Measurements from ENCODE around the gene ZFAND3. TPM values are rescaled to one million over a fixed set of nuclear protein-coding genes. Genes with fewer than 3 reads are reported as not detected.

ZFAND3 gene
- total RNA-seq, 2 donors from 2014 or later = 61.1 to 83.6 TPM

DNA sequence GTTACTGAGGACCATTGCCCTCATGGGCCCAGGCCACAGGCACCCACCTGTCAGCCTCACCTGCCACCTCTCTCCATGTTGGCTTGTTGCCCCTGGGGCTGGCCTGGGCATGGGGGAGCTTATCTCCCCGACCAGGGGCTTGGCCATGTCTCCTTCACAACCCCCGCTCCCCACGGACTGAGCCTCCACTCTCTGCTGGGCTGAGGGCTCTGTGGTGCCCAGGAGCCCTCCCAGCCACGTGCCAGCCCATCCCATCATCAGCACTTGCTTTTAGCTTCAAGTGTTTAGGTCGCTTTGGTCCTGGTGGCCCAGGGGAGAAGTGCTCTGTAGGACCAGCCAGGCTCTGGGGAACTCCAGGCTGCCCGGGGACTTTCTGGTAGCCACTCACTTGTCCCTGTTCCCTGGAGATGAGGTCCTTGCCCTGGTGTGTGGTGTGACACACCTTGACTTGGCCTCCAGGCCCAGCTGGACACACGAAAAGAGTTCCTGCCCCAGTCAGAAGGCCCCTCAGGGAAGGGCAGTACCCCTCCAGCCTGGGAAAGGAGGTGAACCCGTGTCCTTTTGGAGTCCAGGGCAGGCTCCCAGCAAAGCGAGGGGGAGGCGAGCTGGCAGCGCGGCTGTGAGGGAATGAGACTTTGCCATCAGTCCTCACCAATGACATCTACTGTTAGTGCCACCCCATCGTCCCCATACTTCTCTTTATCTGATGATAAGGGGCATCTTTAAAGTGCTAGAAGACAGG is 352.6 kb downstream of the ZFAND3 start:
- no peak for DNase-seq
- intact Hi-C loops (cut with DNase I) = no loop called here
- ATAC-seq = no peak

DNA sequence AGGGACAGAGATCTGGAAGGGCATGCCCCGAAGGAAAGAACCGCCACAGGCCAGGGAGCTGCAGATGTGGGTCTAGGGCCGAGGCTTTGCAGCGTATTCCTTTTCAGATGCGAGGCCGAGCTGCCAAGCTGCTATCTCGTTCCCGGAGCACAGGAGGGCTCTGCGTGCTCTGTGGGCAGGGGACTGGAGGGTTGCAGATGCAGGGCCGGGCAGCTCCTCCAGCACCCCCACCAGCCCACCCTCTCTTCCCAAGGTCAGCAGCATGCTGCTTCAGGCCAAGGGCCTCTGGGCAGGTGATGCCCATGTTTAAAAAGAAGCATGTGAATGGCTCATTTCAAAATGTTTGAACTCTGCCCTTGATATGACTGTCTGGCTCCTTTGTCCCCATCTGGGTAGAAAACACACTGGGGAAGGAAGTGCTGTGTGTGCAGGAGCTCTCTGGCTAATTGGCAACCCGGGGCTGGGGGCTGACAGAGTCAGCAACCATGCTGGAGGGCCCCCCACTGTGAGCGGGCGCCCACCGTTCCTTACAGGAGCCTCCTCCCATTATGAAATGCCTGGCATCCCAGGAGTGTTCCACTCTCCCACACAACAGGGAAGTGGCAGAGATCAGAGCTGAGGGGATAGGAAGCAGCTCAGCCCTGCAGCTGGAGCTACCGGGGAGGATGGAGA is 353.3 kb downstream of the ZFAND3 start:
- intact Hi-C loops (cut with DNase I) = no loop called here
- no peak for ATAC-seq
- DNase-seq = no peak

DNA sequence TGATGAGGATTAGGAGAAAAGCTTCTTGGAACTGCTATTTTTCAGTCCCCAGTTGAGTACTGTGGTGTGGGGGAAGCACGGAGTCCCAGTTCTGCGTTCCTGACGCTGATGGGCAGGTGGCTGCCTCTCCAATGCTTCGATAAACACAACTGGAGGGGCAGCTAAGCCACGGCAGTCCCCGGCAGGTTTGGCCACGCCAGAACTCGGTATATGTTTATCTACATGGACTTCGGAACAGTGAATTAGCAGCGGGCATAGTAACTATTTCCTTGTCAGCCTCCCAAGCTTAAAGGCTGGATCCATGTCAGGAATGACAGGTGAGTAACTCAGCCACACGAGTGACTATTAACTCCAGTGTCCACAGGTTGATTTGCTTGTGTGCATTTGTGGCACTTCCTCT is 354.4 kb downstream of the ZFAND3 start:
- no peak for DNase-seq
- no peak for ATAC-seq
- intact Hi-C loops (cut with DNase I) = no loop called here

DNA sequence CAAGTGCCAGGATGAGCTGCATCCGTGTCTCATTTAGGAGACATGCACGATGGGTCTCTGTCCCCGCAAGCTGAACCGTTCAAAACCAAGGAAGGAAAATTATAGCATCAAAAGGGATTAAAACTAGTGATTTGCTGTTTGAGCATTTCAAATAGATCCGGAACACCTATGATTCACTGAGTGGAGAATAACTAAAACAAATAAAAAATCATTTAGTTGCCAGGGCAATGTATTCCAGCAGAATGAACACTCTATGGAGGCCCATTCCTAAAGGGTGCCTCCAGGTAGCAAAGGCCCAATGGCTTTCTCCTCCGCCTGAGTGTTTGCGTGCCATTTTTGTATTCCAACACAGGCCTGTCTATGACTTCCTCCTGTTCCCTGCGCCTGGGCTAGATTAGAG is 354.8 kb downstream of the ZFAND3 start:
- ATAC-seq (no peak), DNase-seq (no peak)
- intact Hi-C loops (cut with DNase I) = no loop called here

DNA sequence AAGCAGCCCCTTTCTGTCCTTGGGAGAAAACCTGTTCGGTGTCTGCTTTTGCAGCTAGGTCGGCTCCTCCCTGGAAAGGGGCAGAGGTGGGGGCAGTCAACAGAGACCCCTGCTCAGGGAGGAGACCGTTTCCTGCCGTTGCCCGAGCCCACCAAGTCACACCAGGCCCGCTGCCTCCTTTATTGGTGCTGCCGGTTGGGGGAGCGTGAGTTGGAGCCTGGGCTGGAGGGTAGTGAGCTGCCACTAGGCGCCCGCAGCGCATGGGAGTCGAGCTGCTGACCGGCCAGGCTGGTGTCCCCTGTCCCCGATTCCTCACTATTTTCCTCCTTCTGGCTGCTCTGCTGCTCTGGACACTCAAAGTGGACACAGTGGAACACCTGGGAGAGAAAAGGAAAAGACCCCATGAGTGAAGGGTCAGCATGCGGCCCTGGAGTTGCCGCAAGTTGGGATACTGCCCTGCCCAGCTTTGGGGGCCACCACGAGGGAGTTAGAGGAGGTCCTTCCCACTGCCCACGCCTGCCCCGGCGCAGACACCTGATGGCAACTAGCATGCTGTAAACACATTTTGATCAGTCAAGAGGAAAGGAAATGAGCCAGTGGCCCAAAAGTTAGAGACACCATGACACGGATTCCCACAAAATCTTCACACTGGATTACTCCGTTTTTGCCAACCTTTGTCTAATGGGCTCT is 355.4 kb downstream of the ZFAND3 start:
- no peak for ATAC-seq
- DNase-seq = no peak
- intact Hi-C loops (cut with DNase I) = no loop called here

DNA sequence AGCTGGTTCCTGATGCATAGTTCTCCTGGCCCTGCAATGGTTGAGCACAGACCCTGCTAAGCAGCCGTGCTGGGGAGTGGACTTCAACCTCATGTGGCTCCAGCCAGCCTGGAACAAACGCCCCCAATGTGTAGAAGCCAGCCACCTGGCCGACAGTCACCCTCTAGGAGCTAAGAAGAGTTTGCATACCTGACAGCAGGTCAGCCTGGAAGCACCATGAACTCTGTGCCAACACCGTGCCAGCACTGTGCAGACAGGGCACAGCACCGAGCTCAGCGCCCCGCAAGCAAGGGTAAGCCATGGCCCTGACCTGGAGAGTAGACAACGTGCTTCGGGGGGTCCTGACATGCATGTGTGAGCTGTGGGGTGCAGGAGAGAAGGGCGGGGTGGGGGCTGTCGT is 356.3 kb downstream of the ZFAND3 start:
- no peak for ATAC-seq

DNA sequence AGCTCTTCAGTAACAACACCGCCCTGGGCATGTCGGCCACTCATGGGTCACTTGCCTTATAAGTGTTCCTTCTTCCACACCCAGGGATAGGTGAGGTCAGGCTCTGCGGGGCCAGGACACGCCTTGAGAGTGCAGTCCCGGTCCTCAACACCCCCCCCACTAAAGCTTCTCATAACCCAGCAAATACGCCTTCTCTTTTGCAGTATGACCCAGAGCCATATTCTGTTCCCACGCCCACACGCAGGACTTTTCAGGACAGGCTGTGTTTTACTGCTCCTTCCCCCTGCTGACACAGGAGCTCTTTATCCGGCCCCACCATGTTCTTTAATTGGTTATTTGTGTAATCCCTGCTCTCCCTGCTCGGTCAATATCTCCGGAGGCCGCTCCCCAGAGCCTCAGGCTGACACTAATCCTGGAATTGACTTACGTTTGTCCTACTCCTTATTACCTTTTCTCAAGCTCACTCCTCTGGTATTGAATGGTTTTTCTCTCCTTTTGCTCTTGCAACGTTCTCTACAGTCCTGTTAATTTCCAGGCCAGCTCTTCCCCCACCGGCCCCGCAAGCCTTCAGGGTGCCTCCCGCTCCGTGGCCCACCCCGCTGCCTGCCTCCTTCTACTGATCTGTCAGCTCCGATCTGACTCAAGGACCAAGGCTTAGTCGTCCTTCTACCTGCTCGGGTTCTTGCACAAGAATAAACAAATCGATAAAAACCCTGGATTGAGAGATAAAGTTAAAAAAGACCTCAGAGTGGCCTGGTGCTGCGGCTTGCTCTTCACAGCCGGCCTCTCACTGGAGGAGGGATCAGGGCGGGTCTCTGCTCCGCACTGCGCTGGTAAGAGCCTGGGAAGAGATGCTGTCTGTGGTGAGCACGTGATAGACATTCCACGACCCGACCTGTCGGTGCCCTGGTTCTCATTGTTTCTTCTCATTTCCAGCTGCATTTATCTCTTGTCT is 357.5 kb downstream of the ZFAND3 start:
- peak; percentile 30 for DNase-seq
- peak; percentile 21 to 60 for ATAC-seq
- intact Hi-C loops (cut with DNase I) = no loop called here

More for the DNA sequence above, 356.3 kb downstream of the ZFAND3 start:
- peak; percentile 13 for DNase-seq
- intact Hi-C loops (cut with DNase I) = no loop called here

DNA sequence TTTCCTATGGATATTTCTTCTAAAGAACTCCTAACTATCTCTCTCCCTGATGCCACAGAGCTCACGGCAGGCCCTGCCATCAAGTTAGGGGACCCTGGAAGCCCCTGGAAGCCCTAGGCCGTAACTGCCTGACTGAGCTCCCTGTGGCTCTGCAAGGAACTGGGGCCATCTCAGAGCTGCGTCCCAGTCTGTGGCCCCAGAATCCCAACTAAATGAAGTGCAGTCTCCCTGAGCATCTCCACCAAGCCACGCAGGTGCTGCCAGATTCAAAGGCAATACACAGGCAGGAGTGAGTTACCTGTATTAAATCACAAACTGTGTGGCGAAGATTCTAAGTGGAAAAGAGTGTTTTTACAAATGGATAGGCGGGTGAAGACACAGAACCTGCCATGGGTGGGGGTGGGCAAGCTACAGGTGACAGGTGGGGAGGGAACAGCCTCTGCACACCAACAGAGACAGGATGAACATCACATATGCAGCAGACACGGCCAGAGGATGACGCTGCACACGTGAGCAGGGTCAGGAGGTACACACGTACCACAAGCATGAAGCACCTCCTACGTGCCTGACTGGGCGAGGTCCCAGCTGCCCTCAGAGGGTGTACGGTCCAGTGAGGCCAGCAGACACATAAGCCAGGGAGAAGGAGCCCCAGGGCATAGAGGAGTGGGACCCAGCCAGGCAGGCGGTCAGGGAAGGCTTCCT is 358.5 kb downstream of the ZFAND3 start:
- intact Hi-C loops (cut with DNase I) = no loop called here
- peak; percentile 5 for DNase-seq
- ATAC-seq = no peak

DNA sequence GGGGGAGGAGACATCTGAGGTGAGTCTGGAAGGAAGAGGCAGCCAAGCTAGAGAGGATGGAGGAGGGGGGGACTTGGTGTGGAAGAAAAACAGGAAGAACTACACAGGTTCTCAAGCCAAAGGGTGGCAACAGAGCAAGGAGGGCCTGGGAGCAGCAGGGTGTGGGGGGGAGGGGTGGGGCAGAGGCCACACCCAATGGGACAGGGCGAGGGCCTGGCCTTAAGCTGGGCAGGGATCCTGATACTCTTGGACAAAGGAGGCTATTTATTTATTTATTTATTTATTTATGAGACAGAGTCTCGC is 359.0 kb downstream of the ZFAND3 start:
- intact Hi-C loops (cut with DNase I) = no loop called here
- DNase-seq = peak; percentile 13
- no peak for ATAC-seq

DNA sequence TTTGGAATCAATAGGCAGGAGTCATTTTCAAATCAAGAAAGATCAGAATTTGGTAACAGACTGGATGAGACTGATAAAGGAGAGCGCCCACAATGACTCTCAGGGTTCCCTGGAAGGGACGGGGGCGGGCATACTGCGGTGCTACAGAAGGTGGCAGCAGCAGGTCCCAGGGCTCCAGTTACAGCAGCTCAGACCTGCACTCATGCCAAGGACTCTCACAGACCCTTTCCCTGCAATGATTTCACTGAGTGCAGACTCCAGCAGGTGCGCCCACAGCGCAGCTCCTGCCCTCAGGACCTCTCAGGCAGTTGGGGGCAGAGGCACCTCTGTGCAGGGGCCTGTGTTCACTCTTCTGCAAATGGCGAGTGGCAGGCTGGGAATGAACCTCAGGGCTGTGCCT is 359.8 kb downstream of the ZFAND3 start:
- intact Hi-C loops (cut with DNase I) = no loop called here
- no peak for ATAC-seq
- DNase-seq = no peak

DNA sequence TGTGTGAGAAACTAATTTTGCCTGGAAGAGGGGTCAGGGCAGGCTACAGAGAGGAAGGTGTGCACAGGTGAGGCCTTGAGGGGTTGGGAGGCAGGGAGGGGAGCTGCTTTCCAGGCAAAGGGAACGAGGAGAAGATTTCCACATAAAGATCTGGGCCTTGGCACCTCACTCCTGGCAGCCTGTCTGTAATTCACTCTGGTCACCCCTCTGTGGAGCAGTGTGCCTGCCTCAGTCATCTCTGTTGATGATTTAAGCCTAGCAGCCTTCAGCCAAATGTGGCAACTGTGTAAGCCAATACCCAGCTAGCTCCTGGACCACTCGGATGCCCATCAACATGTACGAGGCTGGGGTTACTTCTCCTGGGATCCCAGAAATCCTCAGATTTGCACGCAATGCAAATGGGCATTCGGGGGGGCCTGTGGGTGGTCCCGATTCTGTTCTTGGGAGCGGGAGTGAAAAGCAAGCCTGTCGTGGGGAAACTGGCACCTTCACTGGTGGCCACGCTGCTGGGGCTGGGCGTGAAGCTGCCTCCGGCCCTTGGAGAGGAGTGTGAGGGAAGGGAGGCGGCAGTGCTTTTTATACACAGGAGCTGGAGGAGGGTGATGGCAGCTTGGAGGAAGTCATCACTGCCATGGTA is 360.4 kb downstream of the ZFAND3 start:
- DNase-seq (no peak), ATAC-seq (no peak)
- intact Hi-C loops (cut with DNase I) = no loop called here

DNA sequence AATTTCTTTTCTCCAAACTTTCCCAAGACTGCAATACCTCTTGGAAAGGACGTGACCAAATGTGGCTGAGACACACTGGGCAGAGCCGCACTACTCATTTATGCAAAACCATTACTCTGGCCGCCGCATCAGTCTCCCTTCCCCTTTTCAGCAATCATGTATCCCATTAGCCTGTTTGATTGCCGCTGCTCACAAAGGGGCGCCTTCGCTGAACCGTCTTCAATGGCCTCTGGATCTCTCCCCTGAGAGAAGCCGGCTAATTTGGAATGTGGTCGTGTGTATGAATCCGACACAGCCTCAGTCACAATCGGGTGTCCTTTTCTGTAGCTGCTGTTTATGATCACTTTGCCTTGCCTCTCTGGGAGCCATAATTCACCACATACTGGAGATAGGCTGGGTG is 361.1 kb downstream of the ZFAND3 start:
- DNase-seq = no peak
- no peak for ATAC-seq
- intact Hi-C loops (cut with DNase I) = no loop called here

DNA sequence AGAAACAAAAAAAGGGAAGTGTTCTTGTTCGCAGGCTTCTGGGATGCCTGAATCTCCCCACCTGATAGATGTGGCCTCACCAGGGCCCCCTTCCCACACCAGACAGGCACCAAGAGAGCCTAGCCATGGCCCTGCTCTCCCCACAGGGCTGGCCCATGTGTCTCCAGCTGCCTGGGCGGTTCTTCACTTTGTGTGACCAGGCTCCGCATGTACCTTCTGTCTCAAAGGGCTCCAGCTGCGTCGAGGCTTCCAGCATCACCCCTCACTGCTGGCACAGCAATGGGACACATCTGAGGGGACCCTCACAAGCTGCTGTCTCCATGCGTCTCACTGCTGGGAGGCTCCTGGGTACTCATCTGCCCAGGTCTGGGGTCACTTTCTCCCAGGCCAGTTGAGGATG is 362.9 kb downstream of the ZFAND3 start:
- intact Hi-C loops (cut with DNase I) = no loop called here
- ATAC-seq (no peak), DNase-seq (no peak)

DNA sequence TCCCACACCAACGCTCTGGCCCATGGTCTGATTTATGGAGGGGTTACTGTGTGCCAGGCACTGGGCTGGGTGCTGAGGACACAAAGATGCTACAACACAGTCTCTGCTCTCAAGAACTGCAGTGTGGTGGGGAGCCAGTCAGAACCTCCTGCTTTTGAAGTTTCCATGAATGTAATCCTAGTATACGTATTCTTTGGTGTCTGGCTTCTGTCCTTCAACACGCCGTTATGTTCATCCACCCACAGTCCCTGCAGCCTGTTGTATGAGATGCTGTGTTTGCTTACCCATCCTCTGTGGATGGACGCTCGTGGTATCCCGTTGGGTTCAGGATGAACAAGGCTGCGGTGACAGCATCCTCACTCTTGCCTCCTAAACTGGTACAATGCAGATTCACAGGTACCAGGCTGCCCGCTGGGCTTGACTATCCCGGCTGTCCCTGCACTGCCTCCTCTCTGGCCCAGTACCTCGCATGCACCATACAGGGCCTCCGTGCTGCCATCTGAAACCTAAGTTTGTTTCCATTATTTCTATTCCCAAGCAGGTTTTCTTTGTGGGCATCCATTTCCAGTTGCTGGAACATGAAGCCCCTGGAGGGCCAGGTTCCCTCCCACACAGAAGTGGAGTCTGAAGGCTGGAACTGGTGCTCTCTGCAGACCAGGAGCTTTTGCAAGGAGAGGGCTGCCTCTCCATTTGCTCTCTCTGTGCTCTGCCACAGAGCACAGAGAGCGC is 364.5 kb downstream of the ZFAND3 start:
- intact Hi-C loops (cut with DNase I) = no loop called here
- no peak for DNase-seq
- ATAC-seq = no peak

DNA sequence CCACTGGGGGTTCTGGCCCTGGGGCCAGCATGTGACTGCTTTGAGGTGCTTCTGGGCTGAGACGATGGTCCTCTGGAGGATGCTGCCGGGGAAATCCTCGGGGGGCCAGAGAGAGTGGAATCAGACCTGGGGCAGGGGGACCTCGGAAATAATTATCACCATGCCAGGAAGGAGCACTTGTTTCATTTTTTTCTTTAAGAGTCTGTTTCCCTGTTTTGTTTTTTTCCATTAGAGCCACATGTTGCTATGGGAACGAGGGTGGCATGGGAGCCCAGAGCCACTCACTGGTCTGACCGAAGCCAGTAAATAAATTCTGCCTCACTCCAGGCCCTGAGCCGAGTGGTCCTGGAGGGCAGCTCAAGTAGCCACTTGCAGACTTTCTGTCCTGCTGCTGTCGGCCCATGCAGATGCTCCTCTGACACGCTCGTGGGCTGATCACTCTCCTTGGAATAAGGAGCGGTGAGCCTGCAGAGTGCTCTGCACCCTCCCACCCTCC is 365.1 kb downstream of the ZFAND3 start:
- intact Hi-C loops (cut with DNase I) = no loop called here
- no peak for DNase-seq
- ATAC-seq = no peak

DNA sequence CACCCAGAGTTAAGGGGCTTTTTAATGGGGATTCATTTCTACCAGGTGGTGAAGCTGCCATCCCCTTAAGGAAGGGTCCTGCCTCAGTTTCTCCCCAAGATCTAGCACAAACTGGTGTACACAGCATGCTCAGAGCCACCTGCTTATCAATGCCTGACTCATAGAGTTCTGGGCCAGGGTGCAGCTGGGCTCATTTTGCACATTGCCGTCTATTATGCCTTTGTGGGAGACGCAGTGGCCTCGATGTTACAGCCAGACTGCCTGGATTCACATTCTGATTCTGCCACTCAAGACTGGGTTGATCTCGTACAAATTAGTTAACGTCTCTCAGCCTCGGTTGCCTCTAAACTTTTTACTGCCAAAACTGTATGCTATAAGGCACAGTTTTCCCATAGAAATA is 365.7 kb downstream of the ZFAND3 start:
- DNase-seq (no peak), ATAC-seq (no peak)
- intact Hi-C loops (cut with DNase I) = no loop called here

DNA sequence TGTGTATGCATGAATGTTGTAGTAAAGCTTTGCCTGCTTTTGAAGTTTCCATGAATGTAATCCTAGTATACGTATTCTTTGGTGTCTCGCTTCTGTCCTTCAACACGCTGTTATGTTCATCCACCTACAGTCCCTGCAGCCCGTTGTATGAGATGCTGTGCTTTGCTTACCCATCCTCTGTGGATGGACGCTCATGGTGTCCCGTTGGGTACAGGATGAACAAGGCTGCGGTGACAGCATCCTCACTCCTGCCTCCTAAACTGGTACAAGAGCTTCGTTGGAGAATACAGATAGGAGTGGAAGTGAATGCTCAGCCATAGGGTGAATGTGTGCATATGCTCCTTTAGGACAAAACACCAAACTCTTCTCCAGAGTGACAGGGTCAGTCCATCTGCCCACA is 366.2 kb downstream of the ZFAND3 start:
- DNase-seq (no peak), ATAC-seq (no peak)
- intact Hi-C loops (cut with DNase I) = no loop called here

DNA sequence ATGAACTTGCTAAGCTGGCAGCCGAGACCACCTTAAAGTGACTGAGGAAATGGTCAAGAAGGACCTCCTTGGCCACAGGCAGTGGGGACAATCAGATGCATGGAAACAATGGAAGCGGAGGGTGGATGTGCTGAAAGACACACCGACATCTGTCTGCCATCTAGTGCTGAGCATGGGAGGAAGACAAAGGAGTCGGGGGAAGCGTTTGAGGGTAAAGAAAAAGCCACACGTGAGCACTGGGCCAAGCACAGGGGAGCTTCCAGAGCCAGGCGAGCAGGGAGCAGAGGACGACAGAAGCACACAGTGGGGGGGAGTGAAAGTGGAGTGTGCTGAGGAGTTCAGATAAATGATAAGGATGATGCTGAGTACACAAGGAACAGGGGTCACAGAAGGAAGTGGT is 367.8 kb downstream of the ZFAND3 start:
- ATAC-seq (no peak), DNase-seq (no peak)
- intact Hi-C loops (cut with DNase I) = no loop called here

Measured in left cardiac atrium (tissue), 4 donors.